Measurements from ENCODE around the gene IFFO2. TPM values are rescaled to one million over a fixed set of nuclear protein-coding genes. Genes with fewer than 3 reads are reported as not detected.

The IFFO2 gene
- total and polyA plus RNA-seq, 10 of the 15 experiments (the other 5 are each of a cell fraction or from before 2014, with no cell fraction given): 1.2 to 18.4 (median 6.7) TPM

- TF ChIP-seq E2F8 (IDR thresholded peaks at IDR 0.05; ENCODE audit: low read depth, partially characterized antibody) (no peak), PBX3 (IDR thresholded peaks at IDR 0.05; ENCODE audit: insufficient replicate concordance, low read depth, low read length) (peak; percentile 60), USF2 (IDR thresholded peaks at IDR 0.05; ENCODE audit: borderline replicate concordance, low read depth, low read length) (peak; percentile 62), ZNF592 (IDR thresholded peaks at IDR 0.05) (no peak), NFIC (IDR thresholded peaks at IDR 0.05; ENCODE audit: low read depth, low read length) (peak; percentile 87), SMARCA5 (IDR thresholded peaks at IDR 0.05) (peak; percentile 99), TCF3 (IDR thresholded peaks at IDR 0.05; ENCODE audit: borderline replicate concordance, insufficient read depth, low read depth, low read length) (peak; percentile 48; the same call in 1 of the 2 replicates), CREB1 (IDR thresholded peaks at IDR 0.05; ENCODE audit: low read depth) (0 out of 2 replicates have a peak, but pooled peaks have one; percentile 49), RELB (IDR thresholded peaks at IDR 0.05; ENCODE audit: low read depth) (peak; percentile 100), PAX5 (IDR thresholded peaks at IDR 0.05; ENCODE audit: borderline replicate concordance, low read depth, low read length) (peak; percentile 86), JUND (IDR thresholded peaks at IDR 0.05; ENCODE audit: low read depth, low read length) (0 out of 2 replicates have a peak, but pooled peaks have one; percentile 53), NBN (IDR thresholded peaks at IDR 0.05) (peak; percentile 81; the same call in 1 of the 2 replicates), CBFB (IDR thresholded peaks at IDR 0.05; ENCODE audit: low read depth) (peak; percentile 90), EED (IDR thresholded peaks at IDR 0.05; ENCODE audit: low read depth) (peak; percentile 91), IKZF1 (conservative IDR thresholded peaks at IDR 0.05) (peak; percentile 91), ETV6 (conservative IDR thresholded peaks at IDR 0.05 in 1 of 2, IDR thresholded peaks at IDR 0.05 in 1 of 2; ENCODE audit: borderline replicate concordance in 1 of 2, low read depth in 1 of 2) (peak in 1 of 2 experiments; percentile 32; a peak in 1 of 4 replicates), RAD51 (IDR thresholded peaks at IDR 0.05) (peak; percentile 90), GATAD2B (conservative IDR thresholded peaks at IDR 0.05; ENCODE audit: low read depth) (peak; percentile 90), TCF12 (IDR thresholded peaks at IDR 0.05; ENCODE audit: low read depth, low read length) (peak; percentile 40; the same call in 1 of the 2 replicates), DPF2 (IDR thresholded peaks at IDR 0.05) (peak; percentile 92)
These were observed 4.6 kb downstream of the IFFO2 start (continued) for GRCh38 chr1:18951818-18952391.

All from GM12878 (cell line).